HCT116 (cell line): ENCODE data around the gene CDK2. TPM values are rescaled to one million over a fixed set of nuclear protein-coding genes. Genes with fewer than 3 reads are reported as not detected.

Experiments
- ATAC-seq: fragments of 200-7000 bp; cut with Tn5 transposase; 2 replicates; pipeline ENCODE4 v1.9.1; 2020; ENCODE audit warnings: mild to moderate bottlenecking, moderate library complexity
- BruUV-seq: library from RNA; stranded (reverse); fragments of 400-500 nt; replicated peaks from 2 replicates; lab custom pipeline; 2021; lab: Mats Ljungman, UMichigan
- CTCF ChIA-PET: fragments of 300-600 bp; sonication (Branson Sonifier 250); formaldehyde crosslinking; loops from one replicate; lab custom pipeline; 2021; ENCODE audit warnings: antibody characterized with exemption; lab: Charles Lee
- POLR2A ChIA-PET: fragments of 300-600, 350-600 bp; sonication (Branson Sonifier 250); formaldehyde crosslinking; loops from one replicate; lab custom pipeline; 2021; ENCODE audit warnings: antibody characterized with exemption; lab: Charles Lee
- RAD21 ChIA-PET, 2 experiments: fragments of 300-600 bp; sonication (Branson Sonifier 250); formaldehyde crosslinking; loops; one replicate each; lab custom pipeline; 2023; ENCODE audit warnings: low total read pairs in 2 of 2; ENCODE audit not compliant: uncharacterized antibody in 2 of 2, unreplicated experiment in 2 of 2, low non-redundant PET in 1 of 2; lab: Charles Lee
- DNase-seq: peaks from one replicate; pipeline ENCODE4 v3.0.0-alpha.2; 2010; ENCODE audit warnings: low read depth, low spot score
- H2AFZ ChIP-seq: fragments of 200-600 bp; shearing (Covaris generic), sonication (generic); 2 replicates; pipeline ENCODE4 v1.6.1; 2017; ENCODE audit warnings: low read depth, mixed run types, mixed read lengths, antibody characterized with exemption, low read length; ENCODE audit not compliant: poor library complexity, severe bottlenecking
- H3K27ac ChIP-seq: 2 replicates; pipeline ENCODE4 v1.5.1; 2012; ENCODE audit warnings: low read depth, low read length
- H3K27me3 ChIP-seq: fragments of 200-600 bp; sonication (generic); 2 replicates; pipeline ENCODE4 v1.6.1; 2016; ENCODE audit warnings: mixed run types, low read length, mixed read lengths; ENCODE audit not compliant: insufficient read depth
- H3K36me3 ChIP-seq, 2 experiments: fragments of 200-500 bp in 1 of 2; fragments of 200-600 bp in 1 of 2; sonication (Bioruptor generic) in 1 of 2; sonication (generic) in 1 of 2; 2 replicates each; pipeline versions ENCODE4 v1.5.1 to v1.6.1; 2014 to 2016; ENCODE audit warnings: low read length in 2 of 2, inconsistent platforms in 1 of 2, mixed read lengths in 1 of 2, mixed run types in 1 of 2; ENCODE audit not compliant: insufficient read depth in 2 of 2, control insufficient read depth in 1 of 2
- H3K4me1 ChIP-seq, 2 experiments: fragments of 200-600 bp in 1 of 2; sonication (generic) in 1 of 2; 2 replicates each; pipeline versions ENCODE4 v1.5.1 to v1.6.1; 2012 to 2017; ENCODE audit warnings: low read length in 2 of 2, inconsistent platforms in 1 of 2, mild to moderate bottlenecking in 1 of 2, mixed read lengths in 1 of 2, mixed run types in 1 of 2, moderate library complexity in 1 of 2; ENCODE audit not compliant: insufficient read depth in 2 of 2, control insufficient read depth in 1 of 2
- H3K4me2 ChIP-seq: fragments of 200-600 bp; sonication (generic); 2 replicates; pipeline ENCODE4 v1.6.1; 2017; ENCODE audit warnings: mixed run types, low read length, mixed read lengths
- H3K4me3 ChIP-seq, 2 experiments: fragments of 200-600 bp in 1 of 2; sonication (generic) in 1 of 2; replicated peaks in 1 of 2; 2 replicates each; pipeline ENCODE4 v1.5.1; 2011 to 2016; ENCODE audit warnings: low read length in 2 of 2, control low read depth in 1 of 2, low read depth in 1 of 2, mild to moderate bottlenecking in 1 of 2, mixed read lengths in 1 of 2, mixed run types in 1 of 2
- H3K79me2 ChIP-seq: fragments of 200-600 bp; sonication (generic); 2 replicates; pipeline ENCODE4 v1.6.1; 2017; ENCODE audit warnings: mild to moderate bottlenecking, mixed run types, low read length, moderate library complexity, mixed read lengths; ENCODE audit not compliant: insufficient read depth
- H3K9ac ChIP-seq: fragments of 200-600 bp; sonication (generic); 2 replicates; pipeline ENCODE4 v1.6.1; 2016; ENCODE audit warnings: low read length, mixed read lengths
- H3K9me2 ChIP-seq: fragments of 200-600 bp; sonication (generic), shearing (Covaris generic); 2 replicates; pipeline ENCODE4 v1.6.1; 2017; ENCODE audit warnings: mixed run types, mild to moderate bottlenecking, moderate library complexity; ENCODE audit not compliant: insufficient read depth
- H3K9me3 ChIP-seq, 2 experiments: fragments of 200-500 bp in 1 of 2; fragments of 200-600 bp in 1 of 2; sonication (Bioruptor generic) in 1 of 2; sonication (generic) in 1 of 2; 2 replicates each; pipeline ENCODE4 v1.6.1; 2014 to 2017; ENCODE audit warnings: low read length in 2 of 2, mixed read lengths in 2 of 2, inconsistent platforms in 1 of 2, low read depth in 1 of 2, mild to moderate bottlenecking in 1 of 2, mixed run types in 1 of 2, moderate library complexity in 1 of 2; ENCODE audit not compliant: control insufficient read depth in 1 of 2, insufficient read depth in 1 of 2
- H4K20me1 ChIP-seq: fragments of 200-600 bp; sonication (generic), shearing (Covaris generic); 2 replicates; pipeline ENCODE4 v1.6.1; 2017; ENCODE audit warnings: mixed run types, mild to moderate bottlenecking, moderate library complexity; ENCODE audit not compliant: insufficient read depth
- ATF3 ChIP-seq: IDR thresholded peaks from 2 replicates; pipeline ENCODE4 v1.6.1; 2012
- CEBPB ChIP-seq: IDR thresholded peaks from 2 replicates; pipeline ENCODE4 v1.6.1; 2012; ENCODE audit warnings: low read depth
- CTCF ChIP-seq, 3 experiments: fragments of 200-600 bp in 1 of 3; sonication (generic) in 1 of 3; IDR thresholded peaks in 2 of 3; conservative IDR thresholded peaks in 1 of 3; 2 replicates each; pipeline ENCODE4 v1.5.1; 2012 to 2017; ENCODE audit warnings: low read depth in 2 of 3, low read length in 2 of 3, antibody characterized with exemption in 1 of 3, borderline replicate concordance in 1 of 3, control low read depth in 1 of 3, mild to moderate bottlenecking in 1 of 3, mixed read lengths in 1 of 3, mixed run types in 1 of 3, moderate library complexity in 1 of 3; ENCODE audit not compliant: insufficient read depth in 1 of 3
- FOSL1 ChIP-seq: IDR thresholded peaks from 2 replicates; pipeline ENCODE4 v1.6.1; 2012; ENCODE audit warnings: low read depth
- REST ChIP-seq: IDR thresholded peaks from 2 replicates; pipeline ENCODE4 v1.6.1; 2012; ENCODE audit warnings: low read depth
- SIN3A ChIP-seq: IDR thresholded peaks from 2 replicates; pipeline ENCODE4 v1.6.1; 2012; ENCODE audit warnings: low read depth
- SP1 ChIP-seq: IDR thresholded peaks from 2 replicates; pipeline ENCODE4 v1.6.1; 2012; ENCODE audit warnings: low read depth
- SRF ChIP-seq: IDR thresholded peaks from 2 replicates; pipeline ENCODE4 v1.6.1; 2012; ENCODE audit warnings: low read depth
- ZBTB33 ChIP-seq: IDR thresholded peaks from 2 replicates; pipeline ENCODE4 v1.6.1; 2011; ENCODE audit warnings: mild to moderate bottlenecking, low read length, moderate library complexity; ENCODE audit not compliant: insufficient replicate concordance; ENCODE audit errors: extremely low read depth
- ZNF274 ChIP-seq: fragments of 200-500 bp; sonication (Bioruptor generic); IDR thresholded peaks from 2 replicates; pipeline ENCODE4 v1.6.1; 2014; ENCODE audit warnings: mild to moderate bottlenecking, low read depth, low read length, inconsistent platforms
- intact Hi-C: fragments of 100-400 bp; cut with micrococcal nuclease; formaldehyde crosslinking; loops from 2 replicates; pipeline ENCODE4 v1.10.0; 2022
- total RNA-seq: library from RNA; stranded (reverse); gene quantifications from one replicate; pipeline ENCODE4 v1.2.1, GENCODE V29; 2021; ENCODE audit not compliant: unreplicated experiment

CDK2 gene
- total RNA-seq, 1 experiment from 2014 or later, result 90.9 TPM

- TF ChIP-seq REST, result no peak
Observed at GRCh38 chr12:55965240-55965639, 1.4 kb upstream of the CDK2 start (continued).

- intact Hi-C loops, result no loop called here
- POLR2A ChIA-PET, result no interaction called here
Observed at GRCh38 chr12:55965941-55966407, 656 bp upstream of the CDK2 start, which contains the start of gene PMEL. TSS of gene PMEL (minus strand) at chr12:55966042. CDS start at chr12:55966011, 31 bp downstream.

More at GRCh38 chr12:55965941-55966407, 656 bp upstream of the CDK2 start, which contains the start of gene PMEL:
- Histone ChIP-seq H3K79me2 (peaks cover 29% of the 10 kb centered on the region), H3K9ac (peak within 1 kb of the TSS; percentile 98), H4K20me1 (no peaks in the 10 kb centered on the region), H3K4me1 (peaks cover 8 to 16% of the 10 kb centered on the region in 2 experiments), H3K27me3 (no peaks in the 10 kb centered on the region), H3K9me2 (no peaks in the 10 kb centered on the region), H2AFZ (peak within 1 kb of the TSS; percentile 75), H3K9me3 (no peaks in the 10 kb centered on the region), H3K27ac (peak within 1 kb of the TSS; percentile 68), H3K4me2 (peak within 1 kb of the TSS; percentile 79), H3K4me3 (peak within 1 kb of the TSS; percentile 84 to 98), H3K36me3 (peaks cover 16 to 23% of the 10 kb centered on the region in 2 experiments; a peak in 3 of 4 replicates)
- ATAC-seq, result peak; percentile 40
- TF ChIP-seq SIN3A (no peak), ATF3 (no peak), FOSL1 (no peak), SRF (no peak), CEBPB (no peak), ZBTB33 (no peak), SP1 (no peak), CTCF (IDR thresholded peaks at IDR 0.05 in 2 of 3, conservative IDR thresholded peaks at IDR 0.05 in 1 of 3; ENCODE audit: borderline replicate concordance in 1 of 3, insufficient read depth in 1 of 3, low read depth in 2 of 3, low read length in 2 of 3) (no peak), REST (no peak), ZNF274 (no peak)
- DNase-seq, result no peak
- BruUV-seq, result TSS peak; percentile 95
- ChIA-PET RAD21 (no interaction called here), CTCF (no interaction called here)
